T-helper 2 cell treated with Interferon-gamma antibody and Interleukin-4, amounts not matched to agents 5 μg/mL and 100 μg/mL, for 36 hours (primary cell): ENCODE results near the gene OR7D2.
"Not testable (repeated sequence)": the region's sequence is repeated elsewhere in the genome, so short reads cannot be mapped to it uniquely, and the experiment has no call there.

Experiments
- DNase-seq: peaks from one replicate; pipeline ENCODE4 v3.0.0; 2021; ENCODE audit warnings: low spot score
- H3K27ac Mint-ChIP-seq: one replicate; pipeline ENCODE4 v1.8.0; 2021; ENCODE audit warnings: mild to moderate bottlenecking, mixed read lengths
- H3K27me3 Mint-ChIP-seq: one replicate; pipeline ENCODE4 v1.8.0; 2021; ENCODE audit warnings: low read depth, mixed read lengths
- H3K36me3 Mint-ChIP-seq: one replicate; pipeline ENCODE4 v1.8.0; 2021; ENCODE audit warnings: low read depth, mixed read lengths
- H3K4me1 Mint-ChIP-seq: one replicate; pipeline ENCODE4 v1.8.0; 2021; ENCODE audit warnings: low read depth, mixed read lengths
- H3K4me3 Mint-ChIP-seq: one replicate; pipeline ENCODE4 v1.8.0; 2022; ENCODE audit warnings: mild to moderate bottlenecking, moderate library complexity, mixed read lengths
- H3K9me3 Mint-ChIP-seq: one replicate; pipeline ENCODE4 v1.8.0; 2021; ENCODE audit warnings: mixed read lengths

OR7D2 gene

GRCh38 chr19:9161427-9161826 lies 17.4 kb upstream of the OR7D2 start:
- Mint-ChIP-seq H3K4me1 (no peaks in the 10 kb centered on the region), H3K9me3 (peaks cover 62% of the 10 kb centered on the region), H3K4me3 (no peak overlapping the region), H3K27ac (no peak overlapping the region), H3K36me3 (peaks cover 89% of the 10 kb centered on the region), H3K27me3 (no peaks in the 10 kb centered on the region)
- DNase-seq: no peak

GRCh38 chr19:9165261-9165660 lies 13.5 kb upstream of the OR7D2 start:
- Mint-ChIP-seq H3K27me3 (no peaks in the 10 kb centered on the region), H3K4me3 (no peak overlapping the region), H3K27ac (no peak overlapping the region), H3K9me3 (peaks cover 37% of the 10 kb centered on the region), H3K36me3 (peaks cover 55% of the 10 kb centered on the region), H3K4me1 (no peaks in the 10 kb centered on the region)
- no peak for DNase-seq

- peaks cover 21% of the 10 kb centered on the region for H3K9me3 Mint-ChIP-seq
- H3K4me3 Mint-ChIP-seq: no peak overlapping the region
- no peaks in the 10 kb centered on the region for H3K4me1 Mint-ChIP-seq
- H3K27ac Mint-ChIP-seq: no peak overlapping the region
- no peaks in the 10 kb centered on the region for H3K27me3 Mint-ChIP-seq
- DNase-seq: no peak
- H3K36me3 Mint-ChIP-seq: peaks cover 39% of the 10 kb centered on the region
Observed at GRCh38 chr19:9166846-9167245, 11.9 kb upstream of the OR7D2 start.

GRCh38 chr19:9171393-9171991 lies 7.3 kb upstream of the OR7D2 start:
- no peak overlapping the region for H3K4me3 Mint-ChIP-seq
- H3K27me3 Mint-ChIP-seq: no peaks in the 10 kb centered on the region
- no peaks in the 10 kb centered on the region for H3K4me1 Mint-ChIP-seq
- peaks cover 11% of the 10 kb centered on the region for H3K9me3 Mint-ChIP-seq
- no peak overlapping the region for H3K27ac Mint-ChIP-seq
- DNase-seq: no peak
- H3K36me3 Mint-ChIP-seq: peaks cover 16% of the 10 kb centered on the region

- no peak for DNase-seq
- Mint-ChIP-seq H3K36me3 (peaks cover 20% of the 10 kb centered on the region), H3K9me3 (peaks cover 25% of the 10 kb centered on the region), H3K4me3 (no peak overlapping the region), H3K27ac (no peak overlapping the region), H3K27me3 (no peaks in the 10 kb centered on the region), H3K4me1 (no peaks in the 10 kb centered on the region)
Observed at GRCh38 chr19:9175326-9175725, 3.5 kb upstream of the OR7D2 start.

- Mint-ChIP-seq H3K27me3 (no peaks in the 10 kb centered on the region), H3K27ac (no peak overlapping the region), H3K36me3 (peaks cover 12% of the 10 kb centered on the region), H3K4me3 (no peak overlapping the region), H3K9me3 (peaks cover 25% of the 10 kb centered on the region), H3K4me1 (no peaks in the 10 kb centered on the region)
- no peak for DNase-seq
Observed at GRCh38 chr19:9183000-9183399, 4.2 kb downstream of the OR7D2 start.

- Mint-ChIP-seq H3K36me3 (peaks cover 10% of the 10 kb centered on the region), H3K4me1 (no peaks in the 10 kb centered on the region), H3K9me3 (peaks cover 49% of the 10 kb centered on the region), H3K4me3 (no peak overlapping the region), H3K27me3 (no peaks in the 10 kb centered on the region), H3K27ac (no peak overlapping the region)
- no peak for DNase-seq
Observed at GRCh38 chr19:9187191-9187590, 8.4 kb downstream of the OR7D2 start.

- peaks cover 10% of the 10 kb centered on the region for H3K36me3 Mint-ChIP-seq
- no peaks in the 10 kb centered on the region for H3K4me1 Mint-ChIP-seq
- no peak overlapping the region for H3K27ac Mint-ChIP-seq
- no peak overlapping the region for H3K4me3 Mint-ChIP-seq
- DNase-seq: no peak
- H3K9me3 Mint-ChIP-seq: peaks cover 56% of the 10 kb centered on the region
- H3K27me3 Mint-ChIP-seq: no peaks in the 10 kb centered on the region
Observed at GRCh38 chr19:9189535-9189934, 10.8 kb downstream of the OR7D2 start.

GRCh38 chr19:9198044-9198443 lies 19.3 kb downstream of the OR7D2 start:
- not testable (repeated sequence) for DNase-seq, H3K4me1 Mint-ChIP-seq, H3K27ac Mint-ChIP-seq, H3K36me3 Mint-ChIP-seq, H3K4me3 Mint-ChIP-seq, H3K27me3 Mint-ChIP-seq, H3K9me3 Mint-ChIP-seq

- no peak overlapping the region for H3K27ac Mint-ChIP-seq
- H3K4me1 Mint-ChIP-seq: peaks cover 5% of the 10 kb centered on the region
- H3K27me3 Mint-ChIP-seq: no peaks in the 10 kb centered on the region
- peak; percentile 44 for DNase-seq
- H3K9me3 Mint-ChIP-seq: no peaks in the 10 kb centered on the region
- H3K36me3 Mint-ChIP-seq: no peaks in the 10 kb centered on the region
- H3K4me3 Mint-ChIP-seq: peak overlapping the region; percentile 62
Observed at GRCh38 chr19:9205501-9206113, 26.8 kb downstream of the OR7D2 start.

- H3K4me1 Mint-ChIP-seq: no peaks in the 10 kb centered on the region
- no peak within 1 kb of the TSS for H3K27ac Mint-ChIP-seq
- H3K27me3 Mint-ChIP-seq: no peaks in the 10 kb centered on the region
- peaks cover 50% of the 10 kb centered on the region for H3K9me3 Mint-ChIP-seq
- no peak for DNase-seq
- H3K36me3 Mint-ChIP-seq: no peaks in the 10 kb centered on the region
- H3K4me3 Mint-ChIP-seq: no peak within 1 kb of the TSS
Observed at GRCh38 chr19:9219489-9219888, 40.7 kb downstream of the OR7D2 start, which contains the start of gene OR7D4. Gene OR7D4 (minus strand): TSS chr19:9219589. CDS start chr19:9214837, 4,752 bp downstream.
